ENCODE results near the gene GRK1.

- TF ChIP-seq POLR2A (IDR thresholded peaks at IDR 0.05) (no peak), CTCF (IDR thresholded peaks at IDR 0.05) (no peak)
Observed at GRCh38 chr13:113637262-113638160, 29.5 kb upstream of the GRK1 start.

Measured in heart left ventricle (tissue), 13 donors.